ENCODE measurements around the gene TTC21A.
A peak's percentile ranks its signal among the peaks of the same experiment; 100 is the strongest.

The TTC21A gene

DNA sequence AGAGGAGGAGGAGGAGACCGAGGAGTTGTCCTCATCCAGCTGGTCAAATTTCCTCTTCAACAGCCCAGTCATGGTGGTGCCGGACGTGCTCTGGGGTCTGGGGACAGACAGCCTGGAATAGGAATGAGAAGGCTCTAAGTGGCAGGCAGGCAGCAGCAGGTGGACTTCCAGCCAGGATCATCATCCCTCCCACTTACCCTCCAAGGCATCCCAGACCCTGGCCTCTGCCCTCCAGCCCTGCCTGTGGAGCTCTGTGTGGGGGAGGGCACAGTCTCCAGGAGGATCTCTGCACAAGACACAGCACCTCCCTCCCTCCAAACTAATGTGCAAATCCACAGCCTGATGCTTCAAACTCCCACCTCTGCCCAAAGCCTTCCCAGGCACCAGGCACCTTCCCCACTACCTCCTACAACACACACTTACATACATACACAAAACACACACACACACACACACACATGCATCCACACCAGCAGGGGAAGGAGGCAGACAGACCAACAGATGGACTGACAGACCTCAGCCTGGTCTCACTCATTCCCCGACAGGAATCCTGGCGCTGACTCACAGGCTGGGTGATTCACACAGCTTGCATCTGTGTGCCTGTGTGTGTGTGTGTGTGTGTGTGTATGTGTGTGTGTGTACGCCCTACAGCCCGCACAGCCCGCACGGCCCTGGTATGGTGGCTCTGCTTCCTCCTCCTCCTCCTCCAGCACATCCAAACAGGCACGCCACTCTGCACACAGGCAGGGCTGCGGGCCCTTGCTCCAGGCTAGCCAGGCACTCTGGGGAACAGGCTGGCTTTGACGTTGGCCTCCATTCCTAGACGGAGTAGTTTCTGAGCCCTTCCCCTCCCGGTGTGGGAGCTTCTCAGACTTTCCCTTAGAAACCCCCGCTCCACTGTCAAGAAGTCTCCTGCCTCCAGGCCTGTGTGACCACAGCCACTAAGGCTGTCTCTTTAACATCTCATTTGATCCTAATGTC, 39.4 kb downstream of the TTC21A start:
- TF ChIP-seq, protein P1, sequence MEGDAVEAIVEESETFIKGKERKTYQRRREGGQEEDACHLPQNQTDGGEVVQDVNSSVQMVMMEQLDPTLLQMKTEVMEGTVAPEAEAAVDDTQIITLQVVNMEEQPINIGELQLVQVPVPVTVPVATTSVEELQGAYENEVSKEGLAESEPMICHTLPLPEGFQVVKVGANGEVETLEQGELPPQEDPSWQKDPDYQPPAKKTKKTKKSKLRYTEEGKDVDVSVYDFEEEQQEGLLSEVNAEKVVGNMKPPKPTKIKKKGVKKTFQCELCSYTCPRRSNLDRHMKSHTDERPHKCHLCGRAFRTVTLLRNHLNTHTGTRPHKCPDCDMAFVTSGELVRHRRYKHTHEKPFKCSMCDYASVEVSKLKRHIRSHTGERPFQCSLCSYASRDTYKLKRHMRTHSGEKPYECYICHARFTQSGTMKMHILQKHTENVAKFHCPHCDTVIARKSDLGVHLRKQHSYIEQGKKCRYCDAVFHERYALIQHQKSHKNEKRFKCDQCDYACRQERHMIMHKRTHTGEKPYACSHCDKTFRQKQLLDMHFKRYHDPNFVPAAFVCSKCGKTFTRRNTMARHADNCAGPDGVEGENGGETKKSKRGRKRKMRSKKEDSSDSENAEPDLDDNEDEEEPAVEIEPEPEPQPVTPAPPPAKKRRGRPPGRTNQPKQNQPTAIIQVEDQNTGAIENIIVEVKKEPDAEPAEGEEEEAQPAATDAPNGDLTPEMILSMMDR (IDR thresholded peaks at IDR 0.05; ENCODE audit: low read depth, low read length, missing control alignments), result no peak
- H3K4me3 ChIP-seq (replicated peaks; ENCODE audit: low read depth, low read length), result peak overlapping the region; percentile 31
- DNase-seq (ENCODE audit: extremely low read depth, low read depth), result peak; percentile 91

DNA sequence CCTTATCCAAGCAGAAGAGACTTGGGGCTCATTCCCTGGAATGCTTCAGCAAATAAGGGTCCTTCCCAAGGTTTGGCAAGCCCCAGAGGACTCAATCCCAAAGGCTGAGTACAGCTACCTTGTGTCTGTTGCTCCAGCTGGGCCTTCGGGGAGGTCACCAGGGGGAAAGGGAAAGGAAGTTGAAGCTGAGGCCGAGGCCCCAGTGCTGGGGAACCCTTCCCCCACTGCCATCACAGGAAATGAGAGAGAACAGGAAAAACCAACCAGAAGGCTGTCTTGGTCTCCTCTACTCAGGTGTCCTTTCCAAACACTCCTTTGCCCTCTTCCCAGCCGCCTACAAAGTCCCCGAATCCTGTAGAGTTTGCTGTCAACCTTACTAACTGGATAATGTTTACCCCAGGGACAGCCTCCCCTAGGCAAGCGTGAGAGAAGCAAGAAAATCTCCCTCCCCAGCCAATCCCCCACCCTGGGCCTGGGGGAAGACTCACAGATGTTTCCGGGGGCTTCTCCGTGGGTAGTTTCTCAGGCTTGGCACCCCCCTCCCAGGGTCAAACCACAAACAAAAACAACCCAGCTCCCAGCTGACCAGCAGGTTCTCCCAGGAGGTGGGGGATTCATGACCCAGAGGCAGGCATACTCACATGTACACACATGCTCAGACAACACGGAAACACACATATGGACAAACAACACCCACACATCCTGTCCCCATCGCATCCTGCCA, 40.4 kb downstream of the TTC21A start:
- TF ChIP-seq, protein P1 (IDR thresholded peaks at IDR 0.05; ENCODE audit: low read depth, low read length, missing control alignments), result no peak
- H3K4me3 ChIP-seq (replicated peaks; ENCODE audit: low read depth, low read length), result peak overlapping the region; percentile 31
- peak; percentile 72 for DNase-seq (ENCODE audit: extremely low read depth, low read depth)

DNA sequence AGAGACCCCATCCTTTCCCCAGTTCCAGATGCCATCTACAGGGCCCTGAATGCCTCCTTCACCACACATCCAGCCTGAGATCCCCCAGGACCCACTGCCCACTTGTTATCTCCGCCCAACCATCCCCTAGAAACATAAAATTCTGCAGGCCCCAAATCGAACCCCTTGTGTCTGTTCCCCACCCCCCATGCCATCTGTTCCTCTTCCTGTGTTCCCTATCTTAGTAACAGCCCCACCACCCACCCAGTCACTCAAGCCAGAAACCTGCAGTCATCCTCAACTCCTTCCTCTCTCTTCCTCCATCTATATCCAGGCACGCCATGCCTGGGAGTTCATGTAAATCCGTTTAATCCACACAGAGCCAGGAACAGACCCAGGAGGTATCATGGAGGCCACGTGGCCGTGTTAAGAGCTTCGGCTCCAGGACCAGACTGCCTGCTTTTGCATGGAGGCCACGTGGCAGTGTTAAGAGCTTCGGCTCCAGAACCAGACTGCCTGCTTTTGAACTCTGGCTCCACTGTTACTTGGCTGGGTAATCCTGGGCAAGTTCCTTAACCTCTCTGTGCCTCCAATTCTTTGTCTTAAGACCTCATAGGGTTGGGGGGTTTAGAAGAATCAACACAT, 41.1 kb downstream of the TTC21A start:
- TF ChIP-seq, protein P1 (IDR thresholded peaks at IDR 0.05; ENCODE audit: low read depth, low read length, missing control alignments), result no peak
- H3K4me3 ChIP-seq (replicated peaks; ENCODE audit: low read depth, low read length), result peak overlapping the region; percentile 31
- peak; percentile 25 for DNase-seq (ENCODE audit: extremely low read depth, low read depth)

DNA sequence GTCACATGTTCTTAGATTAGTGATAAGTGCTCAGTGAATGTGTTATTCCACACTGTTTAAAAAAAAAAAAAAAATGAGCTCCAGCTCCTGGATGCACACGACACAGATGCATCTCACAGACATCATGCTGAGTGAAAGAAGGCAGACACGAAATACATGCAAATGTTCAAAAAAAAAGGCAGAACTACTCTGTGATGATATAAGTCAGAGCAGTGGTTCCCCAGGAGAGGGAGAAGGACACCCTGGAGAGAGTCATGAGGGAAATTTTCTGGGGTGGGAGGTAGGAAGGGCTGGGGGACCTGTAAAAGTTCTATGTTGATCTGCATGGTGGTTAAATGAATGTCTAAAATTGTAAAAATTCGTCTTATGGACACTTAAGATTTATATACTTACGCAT, 41.6 kb downstream of the TTC21A start:
- DNase-seq (ENCODE audit: extremely low read depth, low read depth), result no peak
- TF ChIP-seq, protein P1 (IDR thresholded peaks at IDR 0.05; ENCODE audit: low read depth, low read length, missing control alignments), result no peak
- peak overlapping the region; percentile 78 for H3K4me3 ChIP-seq (replicated peaks; ENCODE audit: low read depth, low read length)

DNA sequence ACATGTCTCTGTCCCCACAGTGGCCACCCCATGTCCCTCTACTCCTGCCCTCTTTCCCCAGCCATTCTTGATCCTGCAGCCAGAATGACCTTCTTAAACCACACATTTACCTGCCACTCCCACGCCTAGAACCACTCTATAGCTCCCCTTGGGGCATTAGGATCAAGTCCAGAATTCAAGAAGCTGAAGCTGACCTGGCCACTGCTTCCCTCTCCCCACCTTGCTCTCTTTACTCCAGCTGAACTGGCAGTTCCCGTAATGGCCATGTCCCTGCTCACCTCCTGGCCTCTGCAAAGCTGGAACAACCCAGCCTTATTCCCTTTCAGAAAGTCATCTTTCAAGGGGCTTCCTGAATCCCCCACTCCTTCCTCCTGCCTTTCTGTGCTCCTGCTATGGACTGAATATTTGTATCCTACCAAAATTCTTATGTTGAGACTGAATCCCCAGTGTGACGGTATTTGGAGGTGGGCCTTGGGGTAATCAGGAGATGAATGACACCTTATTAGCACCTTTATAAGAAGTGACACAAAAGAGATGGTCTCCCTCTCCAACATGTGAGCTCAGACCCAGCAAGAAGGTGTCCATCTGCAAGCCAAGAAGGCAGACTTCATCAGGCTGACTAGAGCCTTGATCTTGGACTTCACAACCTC, 42.1 kb downstream of the TTC21A start:
- peak overlapping the region; percentile 78 for H3K4me3 ChIP-seq (replicated peaks; ENCODE audit: low read depth, low read length)
- no peak for DNase-seq (ENCODE audit: extremely low read depth, low read depth)
- TF ChIP-seq, protein P1 (IDR thresholded peaks at IDR 0.05; ENCODE audit: low read depth, low read length, missing control alignments), result no peak

DNA sequence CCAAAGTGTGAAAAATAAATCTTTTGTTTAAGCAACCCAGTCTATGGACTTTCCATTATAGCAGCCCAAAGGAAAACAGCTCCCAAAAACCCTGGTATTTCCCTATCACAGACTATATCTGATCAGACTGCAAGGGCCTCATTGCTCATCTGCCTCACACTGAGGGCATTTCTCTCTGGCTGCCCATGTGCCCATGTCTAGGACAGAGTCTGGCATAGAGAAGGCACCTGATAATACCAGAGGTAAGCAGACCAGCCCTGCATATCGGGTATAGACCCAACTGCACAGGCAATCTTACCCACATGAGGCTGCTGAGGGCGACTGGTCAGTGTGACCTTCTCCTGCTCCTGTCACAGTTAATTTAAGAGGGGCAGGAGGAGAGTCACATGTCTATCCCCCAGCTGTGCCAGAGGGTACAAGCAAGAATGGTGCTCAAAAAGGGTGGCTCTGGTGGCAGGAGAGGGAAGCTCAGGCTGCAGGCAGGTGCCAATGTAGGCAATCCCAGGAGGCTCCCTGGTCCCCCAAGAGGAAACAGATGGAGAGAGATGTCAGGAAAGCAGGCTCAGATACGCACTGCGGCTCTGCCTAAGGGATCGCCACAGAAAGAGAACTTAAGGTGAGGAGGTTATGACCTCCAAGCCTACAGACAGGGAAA, 42.8 kb downstream of the TTC21A start:
- TF ChIP-seq, protein P1 (IDR thresholded peaks at IDR 0.05; ENCODE audit: low read depth, low read length, missing control alignments), result no peak
- no peak for DNase-seq (ENCODE audit: extremely low read depth, low read depth)

More for the DNA sequence above, 42.8 kb downstream of the TTC21A start:
- peak overlapping the region; percentile 78 for H3K4me3 ChIP-seq (replicated peaks; ENCODE audit: low read depth, low read length)
